Esophagus squamous epithelium (tissue), 4 donors: Measurements from ENCODE around the gene APC.

Experiments used
- POLR2A ChIP-seq, 4 donors: fragments of 450-650 bp; IDR thresholded peaks; one replicate each; pipeline ENCODE4 v1.6.1; 2017; ENCODE audit warnings: antibody characterized with exemption in 4 of 4, mild to moderate bottlenecking in 4 of 4, moderate library complexity in 3 of 4
- TF ChIP-seq, protein P1 (sequence below), 6 experiments: fragments of 450-650 bp in 4 of 6; fragments of 200-600 bp in 2 of 6; sonication (generic) in 2 of 6; IDR thresholded peaks; one replicate each; pipeline ENCODE4 v1.5.1; 2016 to 2019; ENCODE audit warnings: antibody characterized with exemption in 6 of 6, mild to moderate bottlenecking in 4 of 6, moderate library complexity in 4 of 6

- TF ChIP-seq POLR2A (IDR thresholded peaks at IDR 0.05): no peak
- TF ChIP-seq, protein P1, sequence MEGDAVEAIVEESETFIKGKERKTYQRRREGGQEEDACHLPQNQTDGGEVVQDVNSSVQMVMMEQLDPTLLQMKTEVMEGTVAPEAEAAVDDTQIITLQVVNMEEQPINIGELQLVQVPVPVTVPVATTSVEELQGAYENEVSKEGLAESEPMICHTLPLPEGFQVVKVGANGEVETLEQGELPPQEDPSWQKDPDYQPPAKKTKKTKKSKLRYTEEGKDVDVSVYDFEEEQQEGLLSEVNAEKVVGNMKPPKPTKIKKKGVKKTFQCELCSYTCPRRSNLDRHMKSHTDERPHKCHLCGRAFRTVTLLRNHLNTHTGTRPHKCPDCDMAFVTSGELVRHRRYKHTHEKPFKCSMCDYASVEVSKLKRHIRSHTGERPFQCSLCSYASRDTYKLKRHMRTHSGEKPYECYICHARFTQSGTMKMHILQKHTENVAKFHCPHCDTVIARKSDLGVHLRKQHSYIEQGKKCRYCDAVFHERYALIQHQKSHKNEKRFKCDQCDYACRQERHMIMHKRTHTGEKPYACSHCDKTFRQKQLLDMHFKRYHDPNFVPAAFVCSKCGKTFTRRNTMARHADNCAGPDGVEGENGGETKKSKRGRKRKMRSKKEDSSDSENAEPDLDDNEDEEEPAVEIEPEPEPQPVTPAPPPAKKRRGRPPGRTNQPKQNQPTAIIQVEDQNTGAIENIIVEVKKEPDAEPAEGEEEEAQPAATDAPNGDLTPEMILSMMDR (IDR thresholded peaks at IDR 0.05): no peak
Observed at GRCh38 chr5:112706446-112707016, 31.2 kb upstream of the APC start.
